ENCODE data around the gene TTC12.

- TF ChIP-seq CTCF (conservative IDR thresholded peaks at IDR 0.05; ENCODE audit: low read length) (no peak), EZH2phosphoT487 (IDR thresholded peaks at IDR 0.05; ENCODE audit: borderline replicate concordance, low read depth, low read length) (no peak)
Observed at GRCh38 chr11:113377681-113378412, 63.5 kb downstream of the TTC12 start.

All from OCI-LY7 (cell line).